HPDE6-E6E7 (cell line): ENCODE measurements around the gene KCNN3.

ENCODE experiments used
- DNase-seq: peaks from one replicate; pipeline ENCODE4 v3.0.0; 2011; ENCODE audit warnings: missing footprints; ENCODE audit errors: extremely low spot score

KCNN3 gene

GRCh38 chr1:154841384-154841783, 28.7 kb downstream of the KCNN3 start:
- no peak for DNase-seq

GRCh38 chr1:154840269-154841176, 29.6 kb downstream of the KCNN3 start:
- DNase-seq, result no peak

- no peak for DNase-seq
Measured at GRCh38 chr1:154839691-154840090, 30.4 kb downstream of the KCNN3 start.

- DNase-seq, result no peak
Measured at GRCh38 chr1:154838988-154839387, 31.1 kb downstream of the KCNN3 start.

- no peak for DNase-seq
Measured at GRCh38 chr1:154838461-154838860, 31.6 kb downstream of the KCNN3 start.

GRCh38 chr1:154837672-154838171, 32.4 kb downstream of the KCNN3 start:
- DNase-seq, result no peak

- DNase-seq, result no peak
Measured at GRCh38 chr1:154837034-154837671, 32.9 kb downstream of the KCNN3 start.

- DNase-seq, result no peak
Measured at GRCh38 chr1:154835531-154836324, 34.4 kb downstream of the KCNN3 start.

GRCh38 chr1:154833841-154834240, 36.2 kb downstream of the KCNN3 start:
- DNase-seq, result no peak

- no peak for DNase-seq
Measured at GRCh38 chr1:154833209-154833608, 36.9 kb downstream of the KCNN3 start.

GRCh38 chr1:154832384-154832783, 37.7 kb downstream of the KCNN3 start:
- DNase-seq, result no peak

- DNase-seq, result no peak
Measured at GRCh38 chr1:154831462-154831861, 38.6 kb downstream of the KCNN3 start.

GRCh38 chr1:154829062-154829461, 41.0 kb downstream of the KCNN3 start:
- DNase-seq, result no peak

- no peak for DNase-seq
Measured at GRCh38 chr1:154824179-154825000, 45.7 kb downstream of the KCNN3 start.

- DNase-seq, result no peak
Measured at GRCh38 chr1:154822717-154823116, 47.4 kb downstream of the KCNN3 start.

GRCh38 chr1:154822233-154822632, 47.8 kb downstream of the KCNN3 start:
- DNase-seq, result no peak

- DNase-seq, result no peak
Measured at GRCh38 chr1:154821083-154821482, 49.0 kb downstream of the KCNN3 start.

GRCh38 chr1:154820646-154821045, 49.4 kb downstream of the KCNN3 start:
- DNase-seq, result no peak

GRCh38 chr1:154819628-154820590, 50.2 kb downstream of the KCNN3 start:
- DNase-seq, result peak; percentile 44

- no peak for DNase-seq
Measured at GRCh38 chr1:154818911-154819310, 51.2 kb downstream of the KCNN3 start.
